IgD-negative memory B cell (primary cell): ENCODE measurements around the gene CXCL8. TPM values are rescaled to one million over a fixed set of nuclear protein-coding genes. Genes with fewer than 3 reads are reported as not detected.

ENCODE experiments used
- H3K27ac Mint-ChIP-seq, 3 donors: one replicate each; pipeline ENCODE4 v1.8.0; 2020 to 2022; ENCODE audit warnings: mild to moderate bottlenecking in 3 of 3, mixed read lengths in 3 of 3, moderate library complexity in 1 of 3
- H3K27me3 Mint-ChIP-seq: one replicate; pipeline ENCODE4 v1.8.0; 2021; ENCODE audit warnings: mixed read lengths
- H3K36me3 Mint-ChIP-seq: one replicate; pipeline ENCODE4 v1.8.0; 2020; ENCODE audit warnings: mild to moderate bottlenecking, mixed read lengths
- H3K4me1 Mint-ChIP-seq, 3 donors: one replicate each; pipeline ENCODE4 v1.8.0; 2020 to 2022; ENCODE audit warnings: mixed read lengths in 3 of 3, mild to moderate bottlenecking in 1 of 3
- H3K4me3 Mint-ChIP-seq, 4 donors: one replicate each; pipeline ENCODE4 v1.8.0; 2020 to 2022; ENCODE audit warnings: mild to moderate bottlenecking in 4 of 4, mixed read lengths in 4 of 4, moderate library complexity in 3 of 4
- H3K9me3 Mint-ChIP-seq, 3 donors: one replicate each; pipeline ENCODE4 v1.8.0; 2020 to 2021; ENCODE audit warnings: mixed read lengths in 3 of 3, mild to moderate bottlenecking in 1 of 3
- polyA plus RNA-seq: library from polyadenylated mRNA; unstranded; fragments of 300-500 nt; fragmentation: Illumina TruSeq; gene quantifications from one replicate; pipeline ENCODE4 v1.2.3, GENCODE V29; 2021

Gene CXCL8
- polyA plus RNA-seq, 1 donor from 2014 or later, result 0.74 TPM

GRCh38 chr4:73729534-73730165, 10.7 kb upstream of the CXCL8 start:
- Mint-ChIP-seq H3K27me3 (peaks cover 10% of the 10 kb centered on the region), H3K4me1 (peaks cover 0 to 1% (median 0%) of the 10 kb centered on the region in 3 donors), H3K27ac (no peak overlapping the region), H3K9me3 (no peaks in the 10 kb centered on the region), H3K36me3 (peaks cover 1% of the 10 kb centered on the region), H3K4me3 (no peak overlapping the region)

- peaks cover 1% of the 10 kb centered on the region for H3K36me3 Mint-ChIP-seq
- H3K4me1 Mint-ChIP-seq, result peaks cover 0 to 1% (median 0%) of the 10 kb centered on the region in 3 donors
- no peak overlapping the region for H3K27ac Mint-ChIP-seq
- peaks cover 10% of the 10 kb centered on the region for H3K27me3 Mint-ChIP-seq
- no peaks in the 10 kb centered on the region for H3K9me3 Mint-ChIP-seq
- no peak overlapping the region for H3K4me3 Mint-ChIP-seq
Measured at GRCh38 chr4:73730292-73730691, 10.1 kb upstream of the CXCL8 start.

- Mint-ChIP-seq H3K27me3 (peaks cover 10% of the 10 kb centered on the region), H3K9me3 (no peaks in the 10 kb centered on the region), H3K27ac (no peak overlapping the region), H3K36me3 (peaks cover 1% of the 10 kb centered on the region), H3K4me3 (no peak overlapping the region), H3K4me1 (peaks cover 0 to 1% (median 0%) of the 10 kb centered on the region in 3 donors)
Measured at GRCh38 chr4:73730867-73731266, 9.5 kb upstream of the CXCL8 start.

- H3K4me1 Mint-ChIP-seq, result peaks cover 0 to 1% (median 0%) of the 10 kb centered on the region in 3 donors
- peaks cover 10% of the 10 kb centered on the region for H3K27me3 Mint-ChIP-seq
- no peak overlapping the region for H3K27ac Mint-ChIP-seq
- H3K9me3 Mint-ChIP-seq, result no peaks in the 10 kb centered on the region
- H3K36me3 Mint-ChIP-seq, result peaks cover 1% of the 10 kb centered on the region
- H3K4me3 Mint-ChIP-seq, result no peak overlapping the region
Measured at GRCh38 chr4:73731968-73732610, 8.3 kb upstream of the CXCL8 start.

- Mint-ChIP-seq H3K9me3 (no peaks in the 10 kb centered on the region), H3K27ac (no peak overlapping the region)
Measured at GRCh38 chr4:73732759-73733431, 7.5 kb upstream of the CXCL8 start.

GRCh38 chr4:73734530-73735001, 5.8 kb upstream of the CXCL8 start:
- Mint-ChIP-seq H3K27me3 (peaks cover 11% of the 10 kb centered on the region), H3K9me3 (no peaks in the 10 kb centered on the region), H3K36me3 (no peaks in the 10 kb centered on the region), H3K27ac (no peak overlapping the region), H3K4me1 (peaks cover 0 to 1% (median 0%) of the 10 kb centered on the region in 3 donors), H3K4me3 (no peak overlapping the region)

More at GRCh38 chr4:73732759-73733431, 7.5 kb upstream of the CXCL8 start:
- Mint-ChIP-seq H3K4me3 (no peak overlapping the region), H3K27me3 (peaks cover 10% of the 10 kb centered on the region), H3K36me3 (peaks cover 1% of the 10 kb centered on the region), H3K4me1 (peaks cover 0 to 1% (median 0%) of the 10 kb centered on the region in 3 donors)

GRCh38 chr4:73735231-73735630, 5.1 kb upstream of the CXCL8 start:
- Mint-ChIP-seq H3K9me3 (no peaks in the 10 kb centered on the region), H3K4me3 (peak overlapping the region in 1 of 4 donors; percentile 29), H3K36me3 (no peaks in the 10 kb centered on the region), H3K27ac (no peak overlapping the region), H3K4me1 (peaks cover 0 to 1% (median 0%) of the 10 kb centered on the region in 3 donors), H3K27me3 (peaks cover 12% of the 10 kb centered on the region)

- peaks cover 2% of the 10 kb centered on the region for H3K27me3 Mint-ChIP-seq
- H3K4me3 Mint-ChIP-seq, result no peak overlapping the region
- no peaks in the 10 kb centered on the region for H3K4me1 Mint-ChIP-seq
- no peak overlapping the region for H3K27ac Mint-ChIP-seq
- no peaks in the 10 kb centered on the region for H3K36me3 Mint-ChIP-seq
- peaks cover 0 to 2% (median 1%) of the 10 kb centered on the region in 3 donors for H3K9me3 Mint-ChIP-seq
Measured at GRCh38 chr4:73741031-73741749, 821 bp downstream of the CXCL8 start.

GRCh38 chr4:73741750-73742489, 1.6 kb downstream of the CXCL8 start:
- H3K9me3 Mint-ChIP-seq, result peaks cover 0 to 2% (median 1%) of the 10 kb centered on the region in 3 donors
- no peaks in the 10 kb centered on the region for H3K4me1 Mint-ChIP-seq
- H3K4me3 Mint-ChIP-seq, result no peak overlapping the region

GRCh38 chr4:73742490-73743160, 2.3 kb downstream of the CXCL8 start:
- Mint-ChIP-seq H3K9me3 (peaks cover 0 to 2% (median 1%) of the 10 kb centered on the region in 3 donors), H3K4me1 (no peaks in the 10 kb centered on the region), H3K36me3 (no peaks in the 10 kb centered on the region), H3K4me3 (no peak overlapping the region), H3K27me3 (peaks cover 5% of the 10 kb centered on the region), H3K27ac (no peak overlapping the region)

More at GRCh38 chr4:73741750-73742489, 1.6 kb downstream of the CXCL8 start:
- no peaks in the 10 kb centered on the region for H3K36me3 Mint-ChIP-seq
- H3K27ac Mint-ChIP-seq, result no peak overlapping the region
- H3K27me3 Mint-ChIP-seq, result peaks cover 5% of the 10 kb centered on the region

GRCh38 chr4:73743281-73743680, 2.9 kb downstream of the CXCL8 start:
- Mint-ChIP-seq H3K27ac (no peak overlapping the region), H3K4me1 (no peaks in the 10 kb centered on the region), H3K4me3 (no peak overlapping the region), H3K9me3 (peaks cover 0 to 2% (median 1%) of the 10 kb centered on the region in 3 donors), H3K36me3 (no peaks in the 10 kb centered on the region), H3K27me3 (peaks cover 5% of the 10 kb centered on the region)

GRCh38 chr4:73743795-73744194, 3.4 kb downstream of the CXCL8 start:
- no peak overlapping the region for H3K27ac Mint-ChIP-seq
- peaks cover 0 to 2% (median 1%) of the 10 kb centered on the region in 3 donors for H3K9me3 Mint-ChIP-seq

GRCh38 chr4:73744203-73744602, 3.8 kb downstream of the CXCL8 start:
- H3K36me3 Mint-ChIP-seq, result no peaks in the 10 kb centered on the region

More at GRCh38 chr4:73743795-73744194, 3.4 kb downstream of the CXCL8 start:
- Mint-ChIP-seq H3K27me3 (peaks cover 5% of the 10 kb centered on the region), H3K36me3 (no peaks in the 10 kb centered on the region), H3K4me3 (no peak overlapping the region), H3K4me1 (no peaks in the 10 kb centered on the region)

GRCh38 chr4:73750730-73751129, 10.4 kb downstream of the CXCL8 start:
- Mint-ChIP-seq H3K36me3 (no peaks in the 10 kb centered on the region), H3K4me3 (no peak overlapping the region), H3K27ac (peak overlapping the region in 1 of 3 donors; percentile 69), H3K9me3 (peaks cover 0 to 6% (median 2%) of the 10 kb centered on the region in 3 donors), H3K27me3 (peaks cover 7% of the 10 kb centered on the region), H3K4me1 (peaks cover 0 to 1% (median 0%) of the 10 kb centered on the region in 3 donors)

More at GRCh38 chr4:73744203-73744602, 3.8 kb downstream of the CXCL8 start:
- Mint-ChIP-seq H3K4me1 (no peaks in the 10 kb centered on the region), H3K27ac (no peak overlapping the region), H3K27me3 (peaks cover 5% of the 10 kb centered on the region), H3K4me3 (no peak overlapping the region), H3K9me3 (peaks cover 0 to 2% (median 1%) of the 10 kb centered on the region in 3 donors)
